H1 (cell line): Measurements from ENCODE around the gene PARP15. TPM values are rescaled to one million over a fixed set of nuclear protein-coding genes. Genes with fewer than 3 reads are reported as not detected.

Experiments used
- CTCF ChIA-PET: fragments of 300-600 bp; sonication (Branson Sonifier 250); formaldehyde crosslinking; loops from one replicate; lab custom pipeline; 2021; ENCODE audit not compliant: partially characterized antibody; lab: Charles Lee
- POLR2A ChIA-PET: fragments of 300-600 bp; sonication (Branson Sonifier 250); formaldehyde crosslinking; loops from one replicate; lab custom pipeline; 2021; ENCODE audit warnings: inconsistent platforms; ENCODE audit not compliant: partially characterized antibody; lab: Charles Lee
- DNase-seq, 2 experiments: peaks; one replicate each; pipeline versions ENCODE4 v3.0.0 to v3.0.0-alpha.2; 2010 to 2022; ENCODE audit warnings: low spot score in 2 of 2, low read depth in 1 of 2, mixed read lengths in 1 of 2
- FAIRE-seq: peaks from 2 replicates; lab custom pipeline; 2011; peaks lifted over from hg19 to GRCh38; lab: Jason Lieb, UNC
- H2AFZ ChIP-seq: 2 replicates; pipeline ENCODE4 v1.8.1; 2012; ENCODE audit warnings: low read length, inconsistent platforms
- H2AK5ac ChIP-seq: 2 replicates; pipeline ENCODE4 v1.6.1; 2013; ENCODE audit warnings: low read depth, low read length
- H2BK120ac ChIP-seq: replicated peaks from 2 replicates; pipeline ENCODE3; 2013; ENCODE audit warnings: low read depth, low read length, inconsistent platforms
- H2BK12ac ChIP-seq: 2 replicates; pipeline ENCODE4 v1.6.1; 2013; ENCODE audit warnings: low read depth, low read length
- H2BK15ac ChIP-seq: 2 replicates; pipeline ENCODE4 v1.6.1; 2013; ENCODE audit warnings: low read length
- H2BK20ac ChIP-seq: 2 replicates; pipeline ENCODE4 v1.6.1; 2013; ENCODE audit warnings: low read length
- H2BK5ac ChIP-seq: 2 replicates; pipeline ENCODE4 v1.6.1; 2013; ENCODE audit warnings: low read depth, low read length
- H3K14ac ChIP-seq: 2 replicates; pipeline ENCODE4 v1.6.1; 2013; ENCODE audit warnings: inconsistent platforms; ENCODE audit not compliant: insufficient read length
- H3K18ac ChIP-seq: 2 replicates; pipeline ENCODE4 v1.6.1; 2013; ENCODE audit warnings: low read length; ENCODE audit errors: extremely low read depth
- H3K23ac ChIP-seq: 2 replicates; pipeline ENCODE4 v1.6.1; 2013; ENCODE audit warnings: inconsistent platforms; ENCODE audit not compliant: insufficient read length
- H3K23me2 ChIP-seq: 2 replicates; pipeline ENCODE4 v1.6.1; 2013; ENCODE audit warnings: low read depth, low read length
- H3K27ac ChIP-seq: 2 replicates; pipeline ENCODE4 v1.6.1; 2011; ENCODE audit warnings: low read depth, low read length, inconsistent platforms
- H3K27me3 ChIP-seq, 4 experiments: replicated peaks in 1 of 4; 1 replicate in 1 of 4; 2 replicates in 3 of 4; pipeline versions ENCODE4 v1.6.1 to v1.8.1; 2011 to 2013; ENCODE audit warnings: low read length in 3 of 4, mild to moderate bottlenecking in 3 of 4, inconsistent platforms in 2 of 4, mixed read lengths in 2 of 4, moderate library complexity in 1 of 4; ENCODE audit not compliant: control insufficient read depth in 3 of 4, insufficient read depth in 3 of 4; ENCODE audit errors: extremely low read depth in 1 of 4
- H3K36me3 ChIP-seq, 4 experiments: 2 replicates each; pipeline versions ENCODE4 v1.6.1 to v1.8.1; 2011 to 2013; ENCODE audit warnings: mild to moderate bottlenecking in 4 of 4, low read length in 3 of 4, moderate library complexity in 2 of 4, control low read depth in 1 of 4, inconsistent platforms in 1 of 4; ENCODE audit not compliant: insufficient read depth in 4 of 4, control insufficient read depth in 2 of 4
- H3K4ac ChIP-seq: replicated peaks from 2 replicates; pipeline ENCODE3; 2013; ENCODE audit warnings: low read length, low read depth, mixed read lengths, inconsistent platforms; ENCODE audit not compliant: insufficient read length
- H3K4me1 ChIP-seq, 4 experiments: replicated peaks in 1 of 4; 1 replicate in 1 of 4; 2 replicates in 3 of 4; pipeline versions ENCODE4 v1.6.1 to v1.8.1; 2011 to 2013; ENCODE audit warnings: low read length in 3 of 4, inconsistent platforms in 2 of 4, mixed read lengths in 1 of 4; ENCODE audit not compliant: insufficient read depth in 4 of 4, control insufficient read depth in 3 of 4
- H3K4me2 ChIP-seq, 2 experiments: 2 replicates each; pipeline versions ENCODE4 v1.6.1 to v1.8.1; 2011 to 2013; ENCODE audit warnings: low read depth in 2 of 2, low read length in 2 of 2, control low read depth in 1 of 2, inconsistent platforms in 1 of 2, mild to moderate bottlenecking in 1 of 2; ENCODE audit not compliant: insufficient read depth in 1 of 2
- H3K4me3 ChIP-seq, 4 experiments: fragments of 200-600, 300-600 bp in 1 of 4; sonication (generic), shearing (Covaris generic), sonication (Bioruptor Twin) in 1 of 4; 2 replicates each; pipeline versions ENCODE4 v1.5.1 to v1.8.1; 2011 to 2016; ENCODE audit warnings: low read length in 4 of 4, low read depth in 3 of 4, control low read depth in 2 of 4, inconsistent platforms in 2 of 4, mild to moderate bottlenecking in 2 of 4, mixed read lengths in 1 of 4, moderate library complexity in 1 of 4; ENCODE audit not compliant: insufficient read depth in 2 of 4; ENCODE audit errors: extremely low read depth in 1 of 4
- H3K56ac ChIP-seq: replicated peaks from 2 replicates; pipeline ENCODE3; 2013; ENCODE audit warnings: low read depth, mild to moderate bottlenecking, mixed read lengths, low read length, inconsistent platforms; ENCODE audit not compliant: insufficient read length
- H3K79me1 ChIP-seq: 2 replicates; pipeline ENCODE4 v1.6.1; 2013; ENCODE audit warnings: low read depth, low read length, control low read depth
- H3K79me2 ChIP-seq, 2 experiments: 2 replicates each; pipeline versions ENCODE4 v1.6.1 to v1.8.1; 2012 to 2013; ENCODE audit warnings: low read length in 2 of 2, mild to moderate bottlenecking in 2 of 2, inconsistent platforms in 1 of 2; ENCODE audit not compliant: insufficient read depth in 2 of 2, control insufficient read depth in 1 of 2
- H3K9ac ChIP-seq, 4 experiments: replicated peaks in 1 of 4; 1 replicate in 1 of 4; 2 replicates in 3 of 4; pipeline versions ENCODE4 v1.6.1 to v1.8.1; 2011 to 2013; ENCODE audit warnings: low read depth in 3 of 4, low read length in 3 of 4, control low read depth in 2 of 4, mild to moderate bottlenecking in 2 of 4, moderate library complexity in 2 of 4, inconsistent platforms in 1 of 4; ENCODE audit errors: extremely low read depth in 1 of 4
- H3K9me3 ChIP-seq, 2 experiments: 2 replicates each; pipeline versions ENCODE4 v1.6.1 to v1.8.1; 2012 to 2013; ENCODE audit warnings: mild to moderate bottlenecking in 2 of 2, moderate library complexity in 2 of 2, control low read depth in 1 of 2, inconsistent platforms in 1 of 2, low read depth in 1 of 2, low read length in 1 of 2, mixed read lengths in 1 of 2; ENCODE audit not compliant: insufficient read depth in 2 of 2
- H4K20me1 ChIP-seq, 2 experiments: replicated peaks in 1 of 2; 2 replicates each; pipeline versions ENCODE3 to v1.8.1; 2011 to 2013; ENCODE audit warnings: inconsistent platforms in 2 of 2, low read length in 2 of 2, mild to moderate bottlenecking in 1 of 2; ENCODE audit not compliant: insufficient read depth in 2 of 2, control insufficient read depth in 1 of 2
- H4K5ac ChIP-seq: 2 replicates; pipeline ENCODE4 v1.6.1; 2013; ENCODE audit warnings: low read length, low read depth, mixed read lengths, inconsistent platforms; ENCODE audit not compliant: insufficient read length
- H4K8ac ChIP-seq: 2 replicates; pipeline ENCODE4 v1.8.0; 2013; ENCODE audit warnings: mild to moderate bottlenecking, moderate library complexity, low read length, inconsistent platforms; ENCODE audit not compliant: insufficient read depth; ENCODE audit errors: extremely low read depth
- H4K91ac ChIP-seq: replicated peaks from 2 replicates; pipeline ENCODE3; 2013; ENCODE audit warnings: low read length, mixed read lengths, inconsistent platforms; ENCODE audit not compliant: insufficient read length
- GTF2F1 ChIP-seq: IDR thresholded peaks from 2 replicates; pipeline ENCODE4 v1.6.1; 2012; ENCODE audit warnings: low read depth, low read length, improper control_type of control experiment, borderline replicate concordance
- RAD21 ChIP-seq, 2 experiments: IDR thresholded peaks in 1 of 2; conservative IDR thresholded peaks in 1 of 2; 2 replicates each; pipeline ENCODE4 v1.6.1; 2011; ENCODE audit warnings: low read depth in 2 of 2, low read length in 2 of 2, improper control_type of control experiment in 1 of 2, inconsistent platforms in 1 of 2, mild to moderate bottlenecking in 1 of 2, moderate library complexity in 1 of 2
- SIRT6 ChIP-seq: IDR thresholded peaks from one replicate; pipeline ENCODE4 v1.7.1; 2012; ENCODE audit warnings: low read length, inconsistent platforms
- WGBS, 2 experiments: shearing (Covaris generic) in 1 of 2; methylation state at CpG; one replicate each; pipeline versions ENCODE4 v1.1.6 to v1.1.7; 2013 to 2015; ENCODE audit warnings: low lambda C conversion rate in 2 of 2, mixed read lengths in 2 of 2, inconsistent platforms in 1 of 2, low coverage in 1 of 2, missing lambda C conversion rate in 1 of 2; ENCODE audit not compliant: insufficient replicate concordance in 2 of 2, insufficient coverage in 1 of 2, insufficient read length in 1 of 2; ENCODE audit errors: extremely low coverage in 1 of 2, missing lambda C conversion rate in 1 of 2; 5-methylcytosine and 5-hydroxymethylcytosine counted together
- polyA plus RNA-seq, 7 experiments: library from polyadenylated mRNA; depleted of rRNA in 3 of 7; stranded (reverse) in 5 of 7; unstranded in 2 of 7; fragments of >200 nt in 5 of 7; fragments of 200-250 nt in 2 of 7; gene quantifications; 1 replicate in 5 of 7; 2 replicates in 1 of 7; 4 replicates in 1 of 7; pipeline versions ENCODE4 v1.2.1 to v1.2.3, GENCODE V29; 2011 to 2013; ENCODE audit warnings: missing spikeins in 2 of 7, mixed read lengths in 2 of 7
- total RNA-seq: library from RNA; stranded (reverse); fragmentation: NEBNext Ultra II Directional; extraction: Animal tissue kit (Norgen Biotek cat#: 25700); gene quantifications from 2 replicates; pipeline ENCODE4 v1.2.1, GENCODE V29; 2021
- TF ChIP-seq, protein P1 (sequence below), 3 experiments: IDR thresholded peaks; 1 replicate in 2 of 3; 2 replicates in 1 of 3; pipeline versions ENCODE4 v1.5.1 to v1.6.1; 2011; ENCODE audit warnings: low read length in 3 of 3, mild to moderate bottlenecking in 3 of 3, inconsistent platforms in 2 of 3, low read depth in 1 of 3, moderate library complexity in 1 of 3; ENCODE audit not compliant: insufficient read depth in 1 of 3; ENCODE audit errors: control extremely low read depth in 1 of 3

The PARP15 gene
- total and polyA plus RNA-seq, 2 of the 8 experiments (the other 6 are each of a cell fraction or from before 2014, with no cell fraction given), result 0.37 to 0.45 TPM

DNA sequence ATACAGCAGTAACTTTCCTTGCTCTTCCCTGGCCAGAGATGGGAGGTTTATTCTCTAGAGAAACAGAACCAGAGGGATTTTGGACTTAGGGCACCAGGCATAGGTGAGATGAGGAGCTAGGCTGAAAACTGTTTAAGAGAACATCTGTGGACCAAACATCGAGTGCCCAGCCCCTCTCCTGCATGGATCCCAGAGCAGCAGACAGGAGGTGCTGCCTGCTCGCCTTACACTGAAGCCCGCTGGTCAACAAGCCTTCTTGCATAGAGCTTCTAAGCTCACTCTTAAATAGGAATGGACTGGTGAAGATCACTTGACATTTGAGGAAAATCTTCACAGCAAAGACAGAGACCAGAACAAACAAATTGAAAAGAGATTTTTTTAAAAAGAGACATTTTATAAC lies 41.2 kb downstream of the PARP15 start:
- FAIRE-seq, result no peak
- WGBS, 2 experiments, result 70% methylated on average over 3 of the region's 3 CpGs; no CpG with 5 or more reads in 1 of the 2 experiments

More for the DNA sequence above, 41.2 kb downstream of the PARP15 start:
- Histone ChIP-seq H3K9ac (no peak overlapping the region), H3K36me3 (no peaks in the 10 kb centered on the region), H4K20me1 (no peaks in the 10 kb centered on the region), H3K27ac (no peak overlapping the region), H3K4me3 (no peak overlapping the region), H2BK20ac (no peak overlapping the region), H3K27me3 (no peaks in the 10 kb centered on the region), H3K4me2 (no peak overlapping the region), H3K23me2 (no peaks in the 10 kb centered on the region), H4K8ac (no peak overlapping the region), H2BK5ac (no peak overlapping the region), H3K79me2 (no peaks in the 10 kb centered on the region), H3K23ac (no peak overlapping the region), H2BK120ac (no peak overlapping the region), H2BK12ac (no peak overlapping the region), H3K56ac (no peak overlapping the region), H3K79me1 (no peaks in the 10 kb centered on the region), H4K5ac (no peak overlapping the region), H4K91ac (no peak overlapping the region), H2AK5ac (no peak overlapping the region), H2BK15ac (no peak overlapping the region), H3K4me1 (peaks cover 0 to 5% (median 3%) of the 10 kb centered on the region in 4 experiments; a peak in 2 of 7 replicates), H3K4ac (no peak overlapping the region), H3K9me3 (no peaks in the 10 kb centered on the region), H3K14ac (no peak overlapping the region), H3K18ac (no peak overlapping the region), H2AFZ (0 out of 2 replicates have a peak overlapping the region, but pooled peaks have one; percentile 22)
- ChIA-PET POLR2A (no interaction called here), CTCF (interaction anchor here (1.0 to 2.9 kb wide), 5 partner anchors 9 to 226 kb away, joined by 3 to 12 read pairs (median 4); partner anchors contain the start of genes DTX3L and PARP9)
- no peak for DNase-seq
- TF ChIP-seq, protein P1, sequence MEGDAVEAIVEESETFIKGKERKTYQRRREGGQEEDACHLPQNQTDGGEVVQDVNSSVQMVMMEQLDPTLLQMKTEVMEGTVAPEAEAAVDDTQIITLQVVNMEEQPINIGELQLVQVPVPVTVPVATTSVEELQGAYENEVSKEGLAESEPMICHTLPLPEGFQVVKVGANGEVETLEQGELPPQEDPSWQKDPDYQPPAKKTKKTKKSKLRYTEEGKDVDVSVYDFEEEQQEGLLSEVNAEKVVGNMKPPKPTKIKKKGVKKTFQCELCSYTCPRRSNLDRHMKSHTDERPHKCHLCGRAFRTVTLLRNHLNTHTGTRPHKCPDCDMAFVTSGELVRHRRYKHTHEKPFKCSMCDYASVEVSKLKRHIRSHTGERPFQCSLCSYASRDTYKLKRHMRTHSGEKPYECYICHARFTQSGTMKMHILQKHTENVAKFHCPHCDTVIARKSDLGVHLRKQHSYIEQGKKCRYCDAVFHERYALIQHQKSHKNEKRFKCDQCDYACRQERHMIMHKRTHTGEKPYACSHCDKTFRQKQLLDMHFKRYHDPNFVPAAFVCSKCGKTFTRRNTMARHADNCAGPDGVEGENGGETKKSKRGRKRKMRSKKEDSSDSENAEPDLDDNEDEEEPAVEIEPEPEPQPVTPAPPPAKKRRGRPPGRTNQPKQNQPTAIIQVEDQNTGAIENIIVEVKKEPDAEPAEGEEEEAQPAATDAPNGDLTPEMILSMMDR (IDR thresholded peaks at IDR 0.05; ENCODE audit: control extremely low read depth in 1 of 3, insufficient read depth in 1 of 3, low read depth in 1 of 3, low read length in 3 of 3), result peak; percentile 20 to 34 (median 21); a peak in 3 of 4 replicates
- TF ChIP-seq RAD21 (IDR thresholded peaks at IDR 0.05 in 1 of 2, conservative IDR thresholded peaks at IDR 0.05 in 1 of 2; ENCODE audit: low read depth in 2 of 2, low read length in 2 of 2) (peak; percentile 20 to 42; a peak in 2 of 4 replicates), SIRT6 (no peak), GTF2F1 (no peak)
